Measurements from ENCODE around the gene HIPK4. TPM values are rescaled to one million over a fixed set of nuclear protein-coding genes. Genes with fewer than 3 reads are reported as not detected.

HIPK4 gene
- total and polyA plus RNA-seq, 2 of the 8 experiments (the other 6 are each of a cell fraction or from before 2014, with no cell fraction given): 0.15 to 0.57 TPM

DNA sequence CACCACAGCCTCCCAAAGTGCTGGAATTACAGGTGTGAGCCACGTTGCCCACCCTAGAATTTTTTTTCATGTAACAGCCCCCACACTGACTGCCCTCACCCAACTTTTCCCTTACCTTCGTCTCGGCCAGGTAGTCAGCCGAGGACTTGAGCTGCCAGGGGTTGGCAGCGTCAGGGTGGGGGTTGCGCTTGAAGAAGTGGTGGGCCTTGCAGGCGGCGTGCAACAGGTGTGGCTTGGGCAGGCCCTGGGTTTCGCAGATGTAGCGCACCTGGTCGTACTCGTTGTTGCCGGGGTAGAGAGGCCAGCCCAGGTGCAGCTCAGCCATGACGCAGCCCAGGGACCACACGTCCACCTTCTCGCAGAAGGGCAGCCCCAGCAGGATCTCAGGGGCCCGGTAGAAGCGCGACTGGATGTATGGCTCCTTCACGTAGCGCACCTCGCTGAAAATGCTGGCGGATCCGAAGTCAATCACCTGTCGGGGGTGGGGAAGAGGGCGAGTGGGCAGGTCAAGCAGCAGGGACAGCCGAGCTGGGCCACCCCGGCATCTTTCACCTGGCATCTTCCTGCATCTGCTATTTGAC lies 6.2 kb downstream of the HIPK4 start:
- Histone ChIP-seq H3K18ac (ENCODE audit: extremely low read depth, low read length) (no peak overlapping the region), H3K27me3 (replicated peaks in 1 of 4; ENCODE audit: control insufficient read depth in 3 of 4, extremely low read depth in 1 of 4, insufficient read depth in 3 of 4, low read length in 3 of 4) (no peaks in the 10 kb centered on the region), H3K79me1 (ENCODE audit: low read depth, low read length) (no peaks in the 10 kb centered on the region), H3K14ac (ENCODE audit: insufficient read length) (no peak overlapping the region), H4K20me1 (replicated peaks in 1 of 2; ENCODE audit: control insufficient read depth in 1 of 2, insufficient read depth in 2 of 2, low read length in 2 of 2) (peaks cover 0 to 11% of the 10 kb centered on the region in 2 experiments), H2BK20ac (ENCODE audit: low read length) (no peak overlapping the region), H3K36me3 (ENCODE audit: control insufficient read depth in 2 of 4, insufficient read depth in 4 of 4, low read length in 3 of 4) (peaks cover under 1 to 4% (median 1%) of the 10 kb centered on the region in 4 experiments; a peak in 5 of 8 replicates), H2BK12ac (ENCODE audit: low read depth, low read length) (no peak overlapping the region), H3K4ac (replicated peaks; ENCODE audit: insufficient read length, low read depth, low read length) (no peak overlapping the region), H2AFZ (ENCODE audit: low read length) (no peak overlapping the region), H3K23ac (ENCODE audit: insufficient read length) (no peak overlapping the region), H3K27ac (ENCODE audit: low read depth, low read length) (no peak overlapping the region), H4K5ac (ENCODE audit: insufficient read length, low read depth, low read length) (no peak overlapping the region), H4K91ac (replicated peaks; ENCODE audit: insufficient read length, low read length) (no peak overlapping the region), H3K23me2 (ENCODE audit: low read depth, low read length) (no peaks in the 10 kb centered on the region), H3K4me3 (ENCODE audit: extremely low read depth in 1 of 4, insufficient read depth in 2 of 4, low read depth in 3 of 4, low read length in 4 of 4) (no peak overlapping the region), H3K9me3 (ENCODE audit: insufficient read depth in 2 of 2, low read depth in 1 of 2, low read length in 1 of 2) (no peaks in the 10 kb centered on the region), H3K4me1 (replicated peaks in 1 of 4; ENCODE audit: control insufficient read depth in 3 of 4, insufficient read depth in 4 of 4, low read length in 3 of 4) (peaks cover 0 to 4% (median 0%) of the 10 kb centered on the region in 4 experiments; a peak in 2 of 7 replicates), H2AK5ac (ENCODE audit: low read depth, low read length) (no peak overlapping the region), H3K79me2 (ENCODE audit: control insufficient read depth in 1 of 2, insufficient read depth in 2 of 2, low read length in 2 of 2) (no peaks in the 10 kb centered on the region), H2BK120ac (replicated peaks; ENCODE audit: low read depth, low read length) (no peak overlapping the region), H3K56ac (replicated peaks; ENCODE audit: insufficient read length, low read depth, low read length) (no peak overlapping the region), H4K8ac (ENCODE audit: extremely low read depth, insufficient read depth, low read length) (no peak overlapping the region; the same call in 1 of the 2 replicates), H2BK5ac (ENCODE audit: low read depth, low read length) (no peak overlapping the region), H3K4me2 (ENCODE audit: insufficient read depth in 1 of 2, low read depth in 2 of 2, low read length in 2 of 2) (no peak overlapping the region), H3K9ac (replicated peaks in 1 of 4; ENCODE audit: extremely low read depth in 1 of 4, low read depth in 3 of 4, low read length in 3 of 4) (no peak overlapping the region), H2BK15ac (ENCODE audit: low read length) (no peak overlapping the region)
- ChIA-PET POLR2A (ENCODE audit: partially characterized antibody) (interaction anchor here (0.9 to 1.2 kb wide), 6 partner anchors 15 to 68 kb away, joined by 3 to 4 read pairs (median 3); no protein-coding TSS in a partner anchor), CTCF (ENCODE audit: partially characterized antibody) (interaction anchor here (0.6 to 2.5 kb wide), 5 partner anchors 8 to 79 kb away, joined by 3 to 7 read pairs (median 4); no protein-coding TSS in a partner anchor)
- FAIRE-seq: no peak
- no peak for DNase-seq (ENCODE audit: low read depth in 1 of 2, low spot score in 2 of 2)
- 89% methylated on average over 28 of the region's 28 CpGs; no CpG with 5 or more reads in 1 of the 2 experiments for WGBS, 2 experiments (ENCODE audit: extremely low coverage in 1 of 2, insufficient coverage in 1 of 2, insufficient read length in 1 of 2, insufficient replicate concordance in 2 of 2, low coverage in 1 of 2, low lambda C conversion rate in 2 of 2, missing lambda C conversion rate in 1 of 2)
- TF ChIP-seq PHF8 (conservative IDR thresholded peaks at IDR 0.05; ENCODE audit: low read depth, low read length): no peak
- no peak for TF ChIP-seq TBP (IDR thresholded peaks at IDR 0.05; ENCODE audit: low read depth, low read length)
- no peak for TF ChIP-seq CHD1 (IDR thresholded peaks at IDR 0.05; ENCODE audit: low read depth, low read length)
- TF ChIP-seq HDAC6 (IDR thresholded peaks at IDR 0.05; ENCODE audit: low read depth, low read length): no peak
- TF ChIP-seq SIX5 (IDR thresholded peaks at IDR 0.05; ENCODE audit: low read depth, low read length): no peak
- TF ChIP-seq JUN (IDR thresholded peaks at IDR 0.05; ENCODE audit: low read depth, low read length): no peak
- no peak for TF ChIP-seq SAP30 (IDR thresholded peaks at IDR 0.05; ENCODE audit: insufficient read depth, insufficient replicate concordance, low read length)
- no peak for TF ChIP-seq MAFK (IDR thresholded peaks at IDR 0.05; ENCODE audit: low read depth, low read length)
- no peak for TF ChIP-seq SIN3A (conservative IDR thresholded peaks at IDR 0.05 in 1 of 2, IDR thresholded peaks at IDR 0.05 in 1 of 2; ENCODE audit: low read depth in 1 of 2, low read length in 2 of 2)
- TF ChIP-seq CREB1 (IDR thresholded peaks at IDR 0.05): no peak
- no peak for TF ChIP-seq TEAD4 (IDR thresholded peaks at IDR 0.05; ENCODE audit: low read depth, low read length)
- TF ChIP-seq CBX5 (IDR thresholded peaks at IDR 0.05; ENCODE audit: low read depth, low read length): no peak
- TF ChIP-seq SP1 (IDR thresholded peaks at IDR 0.05; ENCODE audit: low read depth, low read length): no peak
- no peak for TF ChIP-seq EZH2 (IDR thresholded peaks at IDR 0.05; ENCODE audit: low read depth, low read length, severe bottlenecking)

Data from H1 (cell line).